ENCODE measurements around the gene ACTR3C. TPM values are rescaled to one million over a fixed set of nuclear protein-coding genes. Genes with fewer than 3 reads are reported as not detected.

ACTR3C gene
- total RNA-seq, 1 experiment from 2014 or later = 0.48 TPM

DNA sequence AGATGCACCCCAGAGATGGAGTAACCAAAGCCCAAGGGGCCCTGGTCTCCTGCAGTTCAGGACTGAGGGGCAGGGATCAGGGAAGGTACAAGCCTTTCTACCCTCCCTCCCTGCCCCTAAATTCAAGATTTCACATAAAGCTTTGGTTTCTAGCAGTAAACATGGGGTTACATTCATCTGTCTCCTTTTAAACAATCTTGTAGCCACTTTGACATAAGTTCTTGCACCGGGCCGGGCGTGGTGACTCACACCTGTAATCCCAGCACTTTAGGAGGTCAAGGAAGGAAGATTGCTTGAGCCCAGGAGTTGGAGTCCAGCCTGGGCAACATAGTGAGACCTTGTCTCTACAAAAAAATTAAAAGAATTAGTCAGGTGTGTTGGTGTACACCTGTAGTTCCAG lies 4.0 kb upstream of the ACTR3C start:
- H4K20me1 ChIP-seq (ENCODE audit: insufficient read depth, low read depth, low read length) = no peaks in the 10 kb centered on the region
- no peak overlapping the region for H2AFZ ChIP-seq (ENCODE audit: low read length)
- H3K9me2 ChIP-seq (replicated peaks; ENCODE audit: insufficient read depth, low read length) = no peaks in the 10 kb centered on the region
- no peak overlapping the region for H3K4me2 ChIP-seq (ENCODE audit: low read depth, low read length, poor library complexity, severe bottlenecking)
- no peaks in the 10 kb centered on the region for H3K9me3 ChIP-seq (ENCODE audit: low read length)
- no peaks in the 10 kb centered on the region for H3K27me3 ChIP-seq (ENCODE audit: low read length)
- no peak for DNase-seq
- peaks cover 12% of the 10 kb centered on the region for H3K4me1 ChIP-seq (ENCODE audit: low read length)
- H3K36me3 ChIP-seq (ENCODE audit: insufficient read depth, low read length) = no peaks in the 10 kb centered on the region
- H3K4me3 ChIP-seq (ENCODE audit: low read length) = no peak overlapping the region
- H3K27ac ChIP-seq (ENCODE audit: low read length) = no peak overlapping the region
- H3K79me2 ChIP-seq (ENCODE audit: low read length) = peaks cover 21% of the 10 kb centered on the region
- no peak overlapping the region for H3K9ac ChIP-seq (ENCODE audit: low read length)

DNA sequence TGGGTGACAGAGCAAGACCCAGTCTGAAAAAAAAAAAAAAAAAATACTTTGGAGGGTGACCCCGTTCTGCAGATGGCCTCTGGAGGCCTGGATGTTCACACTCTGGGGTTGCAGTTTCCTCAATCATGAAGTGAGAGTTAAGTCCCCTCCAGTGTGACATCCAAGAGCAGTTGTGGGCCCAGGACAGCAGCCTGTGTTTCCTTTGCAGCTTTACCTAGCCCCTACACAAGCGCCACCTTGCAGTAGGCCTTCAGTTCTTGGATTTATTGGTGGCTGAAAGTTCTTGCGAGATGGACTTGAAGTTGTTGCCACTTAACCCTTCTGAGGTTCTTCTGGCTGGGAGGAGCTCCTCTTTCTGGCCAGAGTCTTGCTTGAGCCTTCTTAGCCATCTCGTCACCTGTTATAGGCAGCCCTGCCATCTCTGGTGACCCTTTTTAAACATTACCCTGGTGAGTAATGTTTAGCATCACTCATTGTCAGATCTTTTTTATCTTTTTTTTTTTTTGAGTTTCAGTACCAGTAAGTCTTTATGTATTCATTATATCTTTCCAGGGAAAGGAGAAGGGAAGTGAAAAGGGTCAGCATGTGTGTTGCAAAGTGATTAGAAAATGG lies 3.4 kb upstream of the ACTR3C start:
- Histone ChIP-seq H4K20me1 (ENCODE audit: insufficient read depth, low read depth, low read length) (no peaks in the 10 kb centered on the region), H3K9me2 (replicated peaks; ENCODE audit: insufficient read depth, low read length) (no peaks in the 10 kb centered on the region), H3K36me3 (ENCODE audit: insufficient read depth, low read length) (no peaks in the 10 kb centered on the region), H3K9me3 (ENCODE audit: low read length) (no peaks in the 10 kb centered on the region), H3K27me3 (ENCODE audit: low read length) (no peaks in the 10 kb centered on the region), H3K4me2 (ENCODE audit: low read depth, low read length, poor library complexity, severe bottlenecking) (no peak overlapping the region), H3K9ac (ENCODE audit: low read length) (no peak overlapping the region), H3K27ac (ENCODE audit: low read length) (no peak overlapping the region), H3K4me1 (ENCODE audit: low read length) (peaks cover 17% of the 10 kb centered on the region), H3K79me2 (ENCODE audit: low read length) (peaks cover 21% of the 10 kb centered on the region), H3K4me3 (ENCODE audit: low read length) (no peak overlapping the region), H2AFZ (ENCODE audit: low read length) (no peak overlapping the region)
- DNase-seq = no peak

DNA sequence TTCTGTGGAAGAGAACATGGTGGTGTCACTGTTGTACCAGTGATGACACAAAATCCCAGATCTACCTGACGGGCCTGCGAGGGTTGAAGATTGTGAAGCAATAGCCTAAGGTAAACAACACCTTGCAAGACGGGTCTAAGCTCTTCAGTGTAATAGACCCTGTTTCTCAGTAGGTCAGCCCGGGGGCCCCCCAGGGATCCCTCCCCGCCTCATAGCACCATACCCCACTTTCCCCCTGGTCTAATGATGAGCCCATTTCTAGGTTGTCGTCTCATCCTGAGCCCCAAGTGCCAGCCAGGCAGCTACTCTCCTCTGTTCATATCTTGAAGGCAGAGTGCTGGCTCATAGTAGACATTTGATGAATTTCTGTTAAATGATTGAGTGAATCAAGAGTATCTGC lies 2.6 kb upstream of the ACTR3C start:
- no peaks in the 10 kb centered on the region for H3K9me2 ChIP-seq (replicated peaks; ENCODE audit: insufficient read depth, low read length)
- H3K27me3 ChIP-seq (ENCODE audit: low read length) = no peaks in the 10 kb centered on the region
- peaks cover 21% of the 10 kb centered on the region for H3K79me2 ChIP-seq (ENCODE audit: low read length)
- H3K27ac ChIP-seq (ENCODE audit: low read length) = no peak overlapping the region
- peaks cover 18% of the 10 kb centered on the region for H3K4me1 ChIP-seq (ENCODE audit: low read length)
- H3K9me3 ChIP-seq (ENCODE audit: low read length) = no peaks in the 10 kb centered on the region
- no peak overlapping the region for H2AFZ ChIP-seq (ENCODE audit: low read length)
- no peak overlapping the region for H3K4me2 ChIP-seq (ENCODE audit: low read depth, low read length, poor library complexity, severe bottlenecking)
- no peak overlapping the region for H3K9ac ChIP-seq (ENCODE audit: low read length)
- no peaks in the 10 kb centered on the region for H3K36me3 ChIP-seq (ENCODE audit: insufficient read depth, low read length)
- H4K20me1 ChIP-seq (ENCODE audit: insufficient read depth, low read depth, low read length) = no peaks in the 10 kb centered on the region
- DNase-seq = no peak
- no peak overlapping the region for H3K4me3 ChIP-seq (ENCODE audit: low read length)

DNA sequence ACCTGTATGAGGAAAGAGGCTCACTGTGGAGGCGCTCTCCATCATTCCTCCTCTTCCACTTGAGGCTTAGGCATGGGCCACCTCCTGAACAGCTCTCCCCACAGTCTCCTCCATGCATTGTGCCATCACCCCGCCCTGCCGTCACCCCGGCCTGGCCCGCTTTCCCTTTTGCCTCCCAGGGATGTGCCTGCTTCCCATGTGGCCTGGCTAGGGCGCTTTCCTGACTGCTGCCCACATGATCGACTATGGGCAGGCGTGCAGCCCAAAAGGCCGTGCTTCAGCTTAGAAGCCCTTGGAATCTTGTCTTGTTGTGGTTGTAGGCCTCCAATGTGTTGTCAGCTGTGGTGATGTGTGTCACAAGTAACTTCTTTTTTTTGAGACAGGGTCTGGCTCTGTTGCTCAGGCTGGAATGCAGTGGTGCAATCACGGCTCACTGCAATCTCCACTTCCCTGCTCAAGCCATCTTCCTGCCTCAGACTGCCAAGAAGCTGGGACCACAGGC lies 1.8 kb upstream of the ACTR3C start:
- Histone ChIP-seq H3K4me2 (ENCODE audit: low read depth, low read length, poor library complexity, severe bottlenecking) (no peak overlapping the region), H3K9ac (ENCODE audit: low read length) (no peak overlapping the region), H3K27ac (ENCODE audit: low read length) (no peak overlapping the region), H2AFZ (ENCODE audit: low read length) (no peak overlapping the region), H3K36me3 (ENCODE audit: insufficient read depth, low read length) (no peaks in the 10 kb centered on the region), H3K4me3 (ENCODE audit: low read length) (no peak overlapping the region), H3K79me2 (ENCODE audit: low read length) (peaks cover 21% of the 10 kb centered on the region), H3K4me1 (ENCODE audit: low read length) (peaks cover 18% of the 10 kb centered on the region), H3K27me3 (ENCODE audit: low read length) (no peaks in the 10 kb centered on the region), H3K9me2 (replicated peaks; ENCODE audit: insufficient read depth, low read length) (no peaks in the 10 kb centered on the region), H3K9me3 (ENCODE audit: low read length) (no peaks in the 10 kb centered on the region), H4K20me1 (ENCODE audit: insufficient read depth, low read depth, low read length) (no peaks in the 10 kb centered on the region)
- no peak for DNase-seq

DNA sequence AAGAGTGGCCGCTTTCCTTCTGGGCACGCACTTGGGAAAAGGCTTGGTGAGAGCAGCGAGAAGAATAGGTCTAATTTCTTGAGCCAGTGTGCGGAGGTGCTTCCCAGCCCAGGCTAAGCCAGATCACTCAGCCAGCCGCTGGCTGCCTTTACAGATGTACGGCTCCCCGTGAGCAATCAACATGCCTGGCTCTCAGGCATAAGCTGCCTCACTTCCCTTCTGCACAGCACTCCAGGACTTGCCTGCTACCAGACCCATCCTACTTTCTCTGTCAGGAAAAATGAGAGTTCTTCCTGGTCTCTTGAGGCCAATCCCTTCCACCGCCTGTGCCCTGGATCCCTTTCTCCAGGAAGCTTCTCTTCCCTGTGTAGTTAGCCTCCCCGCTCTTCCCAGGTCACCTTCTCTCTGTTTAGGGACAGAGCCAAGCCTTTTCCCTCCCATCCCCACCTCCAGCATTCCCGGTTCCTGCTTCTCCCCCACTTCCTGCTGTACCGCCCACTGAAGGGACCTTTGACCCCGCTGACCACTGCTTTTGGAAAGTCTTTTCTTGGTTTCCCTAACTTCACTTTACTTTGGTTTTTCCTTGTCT lies 1.1 kb upstream of the ACTR3C start:
- H3K36me3 ChIP-seq (ENCODE audit: insufficient read depth, low read length) = no peaks in the 10 kb centered on the region
- no peaks in the 10 kb centered on the region for H3K9me2 ChIP-seq (replicated peaks; ENCODE audit: insufficient read depth, low read length)
- H2AFZ ChIP-seq (ENCODE audit: low read length) = no peak overlapping the region
- H3K79me2 ChIP-seq (ENCODE audit: low read length) = peaks cover 21% of the 10 kb centered on the region
- no peaks in the 10 kb centered on the region for H3K9me3 ChIP-seq (ENCODE audit: low read length)
- DNase-seq = no peak
- peaks cover 18% of the 10 kb centered on the region for H3K4me1 ChIP-seq (ENCODE audit: low read length)
- peak overlapping the region; percentile 67 for H3K4me2 ChIP-seq (ENCODE audit: low read depth, low read length, poor library complexity, severe bottlenecking)
- peak overlapping the region; percentile 88 for H3K9ac ChIP-seq (ENCODE audit: low read length)
- no peak overlapping the region for H3K27ac ChIP-seq (ENCODE audit: low read length)
- H4K20me1 ChIP-seq (ENCODE audit: insufficient read depth, low read depth, low read length) = 0 out of 2 replicates have a peak, but pooled peaks cover 2% of the 10 kb centered on the region
- peak overlapping the region; percentile 79 for H3K4me3 ChIP-seq (ENCODE audit: low read length)
- no peaks in the 10 kb centered on the region for H3K27me3 ChIP-seq (ENCODE audit: low read length)

DNA sequence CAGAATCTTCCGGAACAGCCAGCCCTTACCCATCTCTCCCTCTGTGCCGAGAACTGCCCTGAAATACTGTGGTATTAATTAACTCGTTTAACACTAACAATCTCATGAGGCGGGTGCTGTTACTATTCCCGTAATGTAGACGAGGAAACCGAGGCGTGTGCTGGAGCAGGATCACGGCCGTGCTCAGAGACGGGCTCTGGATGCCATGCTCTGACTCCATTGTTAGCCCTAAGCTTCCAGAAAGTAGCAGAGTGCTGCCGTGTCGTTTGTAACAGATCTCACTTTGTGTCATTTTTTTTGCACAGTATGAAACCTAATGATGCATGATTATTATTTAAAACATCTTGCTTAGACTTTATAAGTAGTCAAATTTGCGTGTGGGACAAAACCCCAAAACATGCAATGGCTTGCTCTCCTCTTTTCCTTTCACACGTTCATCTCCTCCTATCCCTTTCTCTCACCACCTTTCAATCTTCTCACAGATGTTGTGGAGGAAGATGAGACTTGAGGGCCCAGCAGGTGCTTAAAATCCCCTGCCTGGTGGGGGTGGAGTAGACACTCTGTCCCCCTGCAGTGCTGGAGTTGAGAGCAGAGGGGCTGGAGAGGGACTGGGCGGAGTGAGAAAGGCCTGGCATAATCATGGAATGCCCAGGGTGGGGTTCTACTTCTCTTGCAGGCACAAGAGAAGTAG lies 482 bp upstream of the ACTR3C start:
- Histone ChIP-seq H3K27me3 (ENCODE audit: low read length) (no peaks in the 10 kb centered on the region), H3K4me2 (ENCODE audit: low read depth, low read length, poor library complexity, severe bottlenecking) (peak overlapping the region; percentile 67), H4K20me1 (ENCODE audit: insufficient read depth, low read depth, low read length) (0 out of 2 replicates have a peak, but pooled peaks cover 2% of the 10 kb centered on the region), H3K4me1 (ENCODE audit: low read length) (peaks cover 18% of the 10 kb centered on the region), H3K36me3 (ENCODE audit: insufficient read depth, low read length) (no peaks in the 10 kb centered on the region), H3K9me2 (replicated peaks; ENCODE audit: insufficient read depth, low read length) (no peaks in the 10 kb centered on the region), H3K79me2 (ENCODE audit: low read length) (peaks cover 21% of the 10 kb centered on the region), H2AFZ (ENCODE audit: low read length) (no peak overlapping the region), H3K4me3 (ENCODE audit: low read length) (peak overlapping the region; percentile 79), H3K9me3 (ENCODE audit: low read length) (no peaks in the 10 kb centered on the region), H3K27ac (ENCODE audit: low read length) (peak overlapping the region; percentile 54; the same call in 1 of the 2 replicates), H3K9ac (ENCODE audit: low read length) (peak overlapping the region; percentile 88)
- peak; percentile 65 for DNase-seq

DNA sequence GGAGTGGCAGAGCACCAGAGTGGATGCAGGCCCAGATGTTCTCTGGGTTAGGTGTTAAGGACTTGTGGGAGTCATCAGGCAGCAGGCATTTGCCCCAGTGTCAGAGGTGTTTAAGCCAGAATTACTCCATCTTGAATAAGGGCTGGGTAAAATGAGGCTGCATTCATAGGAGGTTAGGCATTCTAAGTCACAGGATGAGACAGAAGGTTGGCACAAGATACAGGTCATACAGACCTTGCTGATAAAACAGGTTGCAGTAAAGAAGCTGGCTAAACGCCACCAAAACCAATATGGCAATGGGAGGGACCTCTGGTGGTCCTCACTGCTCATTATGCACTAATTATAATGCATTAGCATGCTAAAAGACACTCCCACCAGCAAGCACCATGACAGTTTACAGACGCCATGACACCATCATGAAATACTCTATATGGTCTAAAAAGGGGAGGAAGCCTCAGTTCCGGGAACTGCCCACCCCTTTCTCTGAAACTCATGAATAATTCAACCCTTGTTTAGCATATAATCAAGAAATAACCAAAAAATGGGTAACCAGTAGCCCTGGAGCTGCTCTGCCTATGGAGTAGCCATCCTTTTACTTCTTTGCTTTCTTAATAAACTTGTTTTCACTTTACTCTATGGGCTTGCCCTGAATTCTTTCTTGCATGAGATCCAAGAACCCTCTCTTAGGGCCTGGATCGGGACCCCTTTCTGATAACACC lies 1.1 kb downstream of the ACTR3C start:
- Histone ChIP-seq H3K79me2 (ENCODE audit: low read length) (peaks cover 21% of the 10 kb centered on the region), H3K27me3 (ENCODE audit: low read length) (no peaks in the 10 kb centered on the region), H3K9ac (ENCODE audit: low read length) (peak overlapping the region; percentile 88), H3K9me2 (replicated peaks; ENCODE audit: insufficient read depth, low read length) (no peaks in the 10 kb centered on the region), H3K4me2 (ENCODE audit: low read depth, low read length, poor library complexity, severe bottlenecking) (peak overlapping the region; percentile 67), H2AFZ (ENCODE audit: low read length) (0 out of 2 replicates have a peak overlapping the region, but pooled peaks have one; percentile 16), H3K27ac (ENCODE audit: low read length) (peak overlapping the region; percentile 54; the same call in 1 of the 2 replicates), H3K4me1 (ENCODE audit: low read length) (peaks cover 18% of the 10 kb centered on the region), H3K36me3 (ENCODE audit: insufficient read depth, low read length) (no peaks in the 10 kb centered on the region), H3K9me3 (ENCODE audit: low read length) (no peaks in the 10 kb centered on the region), H4K20me1 (ENCODE audit: insufficient read depth, low read depth, low read length) (0 out of 2 replicates have a peak, but pooled peaks cover 2% of the 10 kb centered on the region), H3K4me3 (ENCODE audit: low read length) (peak overlapping the region; percentile 79)
- DNase-seq = peak; percentile 72

DNA sequence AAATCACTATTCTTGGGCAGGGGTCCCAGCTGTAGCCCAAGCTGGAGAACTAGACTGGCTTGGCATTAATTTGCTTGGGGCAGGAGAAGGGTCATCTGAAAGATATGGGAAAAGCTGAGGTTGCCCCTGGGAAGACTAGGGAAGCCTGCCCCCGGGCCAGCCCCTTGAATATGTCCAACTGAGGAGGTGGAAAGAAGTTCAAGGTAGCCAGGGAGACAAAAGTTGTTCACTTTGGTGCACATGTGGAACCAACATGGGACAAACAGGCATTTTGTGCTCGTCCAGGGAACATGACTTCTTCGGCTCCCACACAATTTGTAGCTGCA lies 1.6 kb downstream of the ACTR3C start:
- no peak for DNase-seq
- Histone ChIP-seq H3K9me3 (ENCODE audit: low read length) (no peaks in the 10 kb centered on the region), H3K4me1 (ENCODE audit: low read length) (peaks cover 18% of the 10 kb centered on the region), H3K79me2 (ENCODE audit: low read length) (peaks cover 21% of the 10 kb centered on the region), H3K9ac (ENCODE audit: low read length) (peak overlapping the region; percentile 88; the same call in 1 of the 2 replicates), H3K27ac (ENCODE audit: low read length) (no peak overlapping the region), H3K4me3 (ENCODE audit: low read length) (peak overlapping the region; percentile 79), H3K4me2 (ENCODE audit: low read depth, low read length, poor library complexity, severe bottlenecking) (peak overlapping the region; percentile 67), H3K9me2 (replicated peaks; ENCODE audit: insufficient read depth, low read length) (no peaks in the 10 kb centered on the region), H2AFZ (ENCODE audit: low read length) (no peak overlapping the region), H4K20me1 (ENCODE audit: insufficient read depth, low read depth, low read length) (0 out of 2 replicates have a peak, but pooled peaks cover 2% of the 10 kb centered on the region), H3K36me3 (ENCODE audit: insufficient read depth, low read length) (no peaks in the 10 kb centered on the region), H3K27me3 (ENCODE audit: low read length) (no peaks in the 10 kb centered on the region)
